Heart left ventricle (tissue), 13 donors: Measurements from ENCODE around the gene C12orf43.

Experiments
- CTCF ChIP-seq, 12 donors: fragments of 200-600 bp; sonication (generic) in 4 of 12; IDR thresholded peaks; one replicate each; pipeline versions ENCODE4 v1.5.0 to v1.8.0; 2018 to 2022; ENCODE audit warnings: antibody characterized with exemption in 12 of 12, mild to moderate bottlenecking in 5 of 12
- POLR2A ChIP-seq, 2 donors: fragments of 450-650 bp; IDR thresholded peaks; one replicate each; pipeline ENCODE4 v1.6.1; 2017; ENCODE audit warnings: antibody characterized with exemption in 2 of 2, mild to moderate bottlenecking in 2 of 2, moderate library complexity in 2 of 2
- donor health status: ischemic (EF 13 %, LVEDD 7.1; RV severe dilation, severe dysfunction).
- donor health status: DM: no; HTN: yes; CAD: no.
- donor health status: DM: no; HTN: no; CAD: no.
- donor health status: ischemic (EF 25% LVEDD 6.9; RV normal size, moderate dysfunction).
- donor health status: ischemic (EF 25% LVEDD 5.7; RV mildly dilated, moderate dysfunction).
- donor health status: ischemic (EF 35%, LVEDD 5.7; RV mildly dilated, moderate dysfunction).
- donor health status: nonischemic (EF 11% LVEDD 7.7; RV severe dilation, severe dysfunction).
- donor health status: DM: yes; HTN: yes; CAD: no.
- donor health status: PGD.
- donor health status: ischemic (EF 29% LVEDD 5.4; RV normal size, mild dysfunction).
- donor health status: nonischemic (EF 23%, LVEDD 6.1; RV moderate dilation, normal function).

- TF ChIP-seq CTCF (IDR thresholded peaks at IDR 0.05) (no peak), POLR2A (IDR thresholded peaks at IDR 0.05) (no peak)
These were observed 10.2 kb upstream of the C12orf43 start for GRCh38 chr12:121026274-121027045.
